ENCODE data around the gene STAP2.

Gene STAP2

DNA sequence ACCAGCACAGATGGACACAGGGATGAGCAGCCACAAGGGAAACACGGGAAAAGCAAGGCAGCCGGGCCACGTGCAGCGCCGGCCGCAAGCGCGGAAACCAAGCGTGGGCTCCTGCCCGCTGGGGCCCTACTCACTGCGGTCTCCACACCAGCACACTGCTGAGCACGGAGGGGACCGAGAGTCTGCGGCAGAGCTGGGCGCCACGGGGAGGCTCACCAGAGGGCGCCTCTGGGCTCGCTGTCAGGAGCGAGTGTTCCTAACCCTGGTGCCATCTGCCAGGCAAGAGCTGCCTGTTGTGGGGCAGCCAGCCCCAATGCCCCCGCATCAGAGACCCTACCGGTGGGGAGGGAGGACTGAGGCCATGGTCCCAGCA lies 31.2 kb upstream of the STAP2 start:
- DNase-seq, result no peak

GRCh38 chr19:4369109-4369887 lies 30.7 kb upstream of the STAP2 start:
- peak in 1 of 3 experiments; percentile 29 for DNase-seq

DNA sequence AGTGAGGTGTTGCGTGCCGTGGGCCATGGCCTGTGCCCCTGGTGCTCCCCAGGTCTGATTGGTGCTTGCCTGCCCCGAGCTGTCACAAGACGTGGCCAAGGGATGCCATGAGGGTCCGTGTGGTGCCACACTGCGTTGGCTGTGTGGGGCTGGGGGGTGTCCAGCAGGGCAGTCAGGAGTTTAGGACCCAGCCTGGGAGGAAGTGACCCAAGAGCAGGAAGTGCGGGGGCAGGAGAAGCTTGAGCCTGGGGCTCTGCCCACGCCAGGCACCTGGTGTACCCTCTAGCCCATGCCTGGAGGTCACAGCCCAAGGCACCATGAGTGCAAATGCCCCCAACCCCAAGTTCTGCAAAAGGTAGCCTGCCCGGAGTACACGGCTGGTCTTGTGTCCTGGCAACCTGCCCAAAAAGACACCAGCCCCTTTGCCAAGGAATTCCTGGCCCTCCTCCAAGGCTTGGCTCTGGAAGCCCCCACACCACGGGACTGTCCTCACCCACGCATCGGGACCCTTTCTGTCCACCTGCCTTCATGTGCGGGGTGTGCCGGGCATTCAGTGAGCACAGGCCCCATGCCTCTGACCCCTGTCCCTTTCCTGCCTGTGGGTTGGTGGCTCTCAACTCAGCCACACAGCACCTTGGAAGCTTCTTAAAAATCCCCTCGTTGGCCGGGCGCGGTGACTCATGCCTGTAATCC lies 29.6 kb upstream of the STAP2 start:
- no peak for DNase-seq

DNA sequence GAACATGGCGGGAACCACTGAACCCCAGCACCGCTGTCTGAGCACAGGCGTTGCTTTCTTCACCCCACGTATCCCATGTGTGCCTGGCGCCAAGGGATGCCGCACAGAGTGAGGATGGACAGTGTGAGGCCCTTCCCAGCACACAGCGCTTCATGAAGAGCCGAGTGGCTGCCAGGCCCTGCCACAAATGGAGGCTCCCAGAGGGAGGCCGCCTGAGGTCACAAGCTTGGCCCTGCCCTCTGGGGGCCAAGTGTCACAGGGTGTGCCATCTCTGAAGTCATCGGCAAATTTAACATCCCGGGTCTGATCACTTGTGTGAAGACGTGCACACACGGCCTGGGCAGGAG lies 29.1 kb upstream of the STAP2 start:
- DNase-seq, result no peak

DNA sequence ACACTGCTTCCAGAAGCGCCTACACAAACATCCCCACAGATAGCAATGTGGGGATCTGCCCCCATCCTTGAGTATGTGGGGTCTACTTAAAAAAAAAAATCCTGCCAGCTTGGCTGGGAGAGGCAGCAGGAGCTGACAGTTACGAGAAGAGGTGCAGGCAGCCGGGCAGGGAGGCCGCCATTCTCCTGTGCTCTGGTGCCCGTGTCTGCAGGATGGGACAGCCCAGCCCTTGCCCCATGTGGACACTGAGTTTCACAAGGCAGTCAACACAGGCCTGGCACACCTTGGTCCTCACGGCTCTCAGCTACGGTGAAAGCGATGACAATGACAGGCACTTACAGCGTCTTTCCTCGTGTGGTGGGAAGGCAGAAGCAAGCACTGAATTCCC lies 28.7 kb upstream of the STAP2 start:
- DNase-seq, result no peak

- DNase-seq, result no peak
Observed at GRCh38 chr19:4366666-4367335, 28.2 kb upstream of the STAP2 start.

DNA sequence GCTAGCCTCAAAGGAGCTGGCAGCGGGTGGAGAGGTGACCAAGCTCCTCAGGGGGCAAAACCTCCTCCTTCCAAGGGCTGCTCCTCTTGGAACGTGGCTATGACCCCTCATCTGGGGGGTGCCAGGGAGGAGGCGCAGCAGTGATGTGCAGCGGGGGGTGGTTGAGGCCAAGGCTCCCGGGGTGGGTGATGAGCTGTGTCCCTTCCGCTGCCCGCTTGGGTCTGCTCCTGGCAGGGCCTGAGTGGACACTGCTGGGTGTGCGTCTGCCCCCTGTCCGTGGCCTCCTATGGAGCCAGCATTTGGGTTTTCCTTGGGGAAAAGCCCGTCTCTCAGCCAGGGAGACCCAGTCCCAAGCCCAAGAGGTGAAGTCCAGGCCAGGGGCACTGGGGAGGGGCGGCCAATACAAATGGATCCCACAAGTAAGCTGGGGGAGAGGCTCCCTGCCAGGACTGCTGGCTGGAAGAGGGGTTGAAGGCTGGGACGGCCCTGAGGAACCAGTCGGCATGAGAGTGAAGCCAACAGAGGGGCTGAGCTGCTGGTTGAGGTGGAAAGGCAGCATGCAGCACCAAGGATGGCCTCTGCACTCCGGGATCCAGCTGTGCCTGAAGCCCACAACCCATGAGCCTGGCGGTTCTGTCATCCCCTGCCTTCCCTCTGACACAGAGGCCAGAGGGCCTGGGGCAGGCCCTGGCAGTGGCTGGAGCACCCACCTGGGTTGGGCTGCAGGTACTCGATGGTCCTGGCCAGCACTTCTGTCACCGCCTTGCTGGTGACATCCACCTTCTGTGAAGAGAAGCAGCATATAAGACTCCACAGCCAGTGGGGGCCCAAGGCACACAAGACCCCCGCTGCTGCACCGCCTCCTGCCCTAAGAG lies 27.4 kb upstream of the STAP2 start:
- DNase-seq, result no peak

DNA sequence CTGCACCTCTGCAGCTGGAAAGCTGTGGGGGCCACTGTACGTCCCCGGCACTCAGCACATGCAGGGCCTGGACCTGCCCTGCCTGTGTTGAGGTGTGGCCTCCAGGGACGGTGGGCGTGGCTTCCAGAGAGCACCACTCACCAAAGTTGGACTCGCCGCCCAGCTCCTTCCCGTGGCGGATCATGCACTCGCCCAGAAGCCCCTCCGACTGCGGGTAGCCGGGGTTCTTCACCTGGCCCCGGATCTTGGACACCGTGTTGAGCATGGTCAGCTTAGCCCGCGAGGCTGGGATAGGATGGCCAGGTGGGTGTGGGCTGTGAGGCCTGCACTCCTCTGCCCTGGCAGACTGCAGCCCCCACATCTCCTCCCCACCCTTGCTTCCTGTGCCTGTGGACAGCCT lies 26.7 kb upstream of the STAP2 start:
- DNase-seq, result peak in 1 of 3 experiments; percentile 19

GRCh38 chr19:4363571-4364304 lies 25.1 kb upstream of the STAP2 start:
- no peak for DNase-seq

- DNase-seq, result peak in 2 of 3 experiments; percentile 35 to 52
Observed at GRCh38 chr19:4362831-4363545, 24.4 kb upstream of the STAP2 start.

DNA sequence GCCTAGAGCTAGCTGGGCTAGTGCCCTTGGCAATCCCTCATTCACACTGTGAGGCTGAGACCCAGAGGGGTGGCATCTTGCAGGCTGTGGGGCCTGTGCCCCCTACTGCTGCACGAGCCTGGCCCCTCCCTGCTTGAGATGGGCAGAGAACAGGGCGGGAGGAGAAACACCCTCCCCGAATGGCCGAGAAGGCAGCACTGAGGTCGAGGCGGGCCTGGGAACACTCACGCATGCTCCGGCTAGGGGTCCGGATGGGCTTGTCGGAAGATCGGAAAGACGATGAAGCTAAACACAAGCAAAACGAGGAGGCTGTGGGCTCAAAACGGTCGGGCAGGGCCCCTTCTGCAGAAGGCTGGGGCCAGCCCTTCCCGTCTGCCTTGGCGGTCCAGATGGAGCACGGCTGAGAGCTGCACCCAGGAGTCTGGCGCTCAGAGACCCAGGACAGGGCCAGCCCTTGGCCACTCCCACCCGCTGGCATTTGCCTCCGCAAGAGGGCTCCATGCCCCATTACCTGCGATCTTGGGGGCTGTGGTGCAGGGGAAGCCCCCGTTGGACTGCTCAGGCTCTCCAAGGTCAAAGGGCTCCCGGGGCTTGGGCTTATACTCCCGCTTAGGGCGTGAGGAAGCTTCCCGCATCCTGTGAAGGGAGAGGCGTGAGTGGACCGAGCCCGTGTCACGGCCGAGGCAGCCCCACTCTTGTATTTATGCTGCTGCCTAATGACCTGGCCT lies 23.6 kb upstream of the STAP2 start:
- no peak for DNase-seq

DNA sequence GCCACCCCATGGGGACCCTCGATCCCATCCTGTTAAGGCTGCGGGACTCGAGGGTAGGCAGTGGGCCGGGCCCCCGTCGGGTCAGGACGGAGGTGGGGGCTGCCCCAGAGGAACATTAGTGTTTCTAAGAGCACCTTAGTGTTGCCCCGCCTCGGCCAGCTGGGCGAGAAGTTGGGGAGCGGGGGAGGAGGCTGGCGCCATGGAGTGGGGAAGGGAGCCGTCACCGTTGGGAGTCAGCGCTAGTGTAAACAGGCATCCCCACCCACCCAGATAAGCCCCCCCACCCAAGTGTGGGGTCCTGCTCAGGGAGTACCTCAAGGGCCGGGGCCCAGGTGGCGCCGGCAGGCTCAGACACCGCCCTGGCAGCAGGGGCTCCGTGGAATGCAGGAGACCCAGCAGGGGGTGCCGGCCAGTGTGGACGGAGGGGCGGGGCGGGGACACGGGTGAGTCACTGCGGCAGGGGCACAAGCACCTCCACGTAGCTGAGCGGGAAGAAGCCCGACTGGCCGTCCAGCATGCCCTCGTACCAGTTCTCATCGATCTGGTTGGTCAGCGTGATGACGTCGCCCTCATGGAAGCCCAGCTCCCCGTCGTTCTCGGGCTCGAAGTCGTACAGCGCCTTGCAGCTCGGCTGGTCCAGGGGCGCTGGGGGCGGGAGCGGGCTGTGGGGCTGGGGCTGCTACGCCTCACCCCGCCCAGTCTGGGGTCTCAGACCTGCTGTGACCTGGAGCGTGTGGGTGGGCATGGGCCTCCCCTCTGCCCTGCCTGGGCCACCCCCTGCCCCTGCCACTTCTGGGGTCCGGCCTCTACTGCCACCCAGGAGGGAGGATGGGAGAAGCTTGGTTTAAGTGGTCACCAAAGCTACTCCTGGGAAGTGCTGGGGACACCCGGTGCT lies 22.8 kb upstream of the STAP2 start:
- peak in 2 of 3 experiments; percentile 29 to 44 for DNase-seq

- DNase-seq, result peak in 1 of 3 experiments; percentile 53
Observed at GRCh38 chr19:4360641-4361151, 22.1 kb upstream of the STAP2 start.

GRCh38 chr19:4360081-4360569 lies 21.5 kb upstream of the STAP2 start:
- no peak for DNase-seq

DNA sequence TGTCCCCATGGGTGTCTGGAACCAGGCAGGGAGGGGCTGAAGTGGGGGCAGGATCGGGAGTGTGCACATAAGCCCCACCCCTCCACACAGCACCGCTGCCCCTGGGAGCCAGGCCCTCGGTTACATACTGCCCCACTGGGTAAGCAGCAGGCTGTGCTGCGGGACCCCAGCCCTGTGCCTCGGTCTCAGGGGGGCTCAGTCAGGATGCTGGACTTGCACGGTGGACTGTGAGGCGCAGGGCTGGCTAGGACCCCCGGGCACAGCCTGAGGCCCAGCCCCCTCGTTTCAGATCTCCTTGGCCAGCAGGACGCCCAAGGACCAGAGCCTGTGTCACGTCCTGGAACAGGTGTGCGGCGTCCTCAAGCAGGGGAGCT lies 21.0 kb upstream of the STAP2 start:
- no peak for DNase-seq

DNA sequence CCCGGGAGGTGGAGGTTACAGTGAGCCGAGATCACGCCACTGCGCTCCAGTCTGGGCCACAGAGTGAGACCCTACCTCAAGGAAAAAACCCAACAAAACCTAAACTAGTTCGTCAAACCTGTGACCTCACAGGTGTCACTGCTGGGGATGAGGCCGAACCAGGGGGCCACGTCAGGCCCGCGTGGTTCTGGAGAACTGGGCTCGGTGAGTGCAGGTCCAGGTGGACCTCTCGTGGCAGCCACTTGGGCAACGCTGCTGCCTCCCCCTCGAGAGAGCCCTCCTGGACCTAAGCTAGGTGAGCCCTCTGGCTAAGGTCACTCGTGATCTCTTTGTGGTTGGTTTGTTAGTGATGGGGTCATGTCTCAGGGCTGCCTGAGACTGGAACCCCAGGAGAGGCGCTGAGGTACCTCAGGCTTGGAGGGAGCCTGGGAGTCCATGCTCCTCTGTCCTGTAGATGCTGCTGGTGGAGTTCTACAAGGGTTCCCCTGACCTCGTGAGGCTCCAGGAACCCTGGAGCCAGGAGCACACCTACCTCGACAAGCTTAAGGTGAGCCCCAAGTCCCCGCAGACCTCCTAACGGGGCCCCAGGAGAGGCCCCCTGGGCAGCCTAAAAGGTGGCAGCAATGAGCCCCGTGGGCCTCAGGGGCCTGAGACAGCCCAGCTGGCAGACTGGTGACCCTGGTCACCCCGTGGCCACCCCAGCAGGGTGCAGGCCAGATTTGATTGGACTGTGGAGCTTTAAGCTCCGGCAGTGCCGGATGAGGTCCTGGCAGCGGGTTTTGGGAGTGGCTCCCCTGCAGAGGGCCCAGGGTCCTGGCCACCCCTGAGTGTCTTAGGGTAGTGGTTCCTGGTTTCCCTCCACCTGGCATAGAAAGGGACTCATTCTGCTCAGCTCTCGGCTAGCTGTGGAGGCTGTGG lies 20.3 kb upstream of the STAP2 start:
- no peak for DNase-seq

DNA sequence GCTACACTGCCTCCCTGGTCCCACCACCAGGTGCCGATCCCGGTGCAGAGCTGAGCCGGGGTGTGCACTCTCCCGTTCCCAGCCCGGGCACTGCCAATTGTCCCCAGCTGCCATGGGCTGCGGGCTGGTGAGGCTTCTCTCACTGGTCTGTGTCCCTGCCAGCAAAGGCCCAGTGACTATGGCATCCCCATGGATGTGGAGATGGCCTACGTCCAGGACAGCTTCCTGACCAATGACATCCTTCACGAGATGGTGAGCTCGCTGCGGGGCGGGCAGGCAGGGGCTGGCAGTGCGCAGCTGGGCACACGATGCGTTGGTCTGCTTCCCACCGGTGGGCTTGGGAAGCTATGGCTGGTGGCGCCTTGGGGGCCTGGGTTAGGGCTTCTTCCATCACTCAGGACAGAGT lies 19.3 kb upstream of the STAP2 start:
- no peak for DNase-seq

DNA sequence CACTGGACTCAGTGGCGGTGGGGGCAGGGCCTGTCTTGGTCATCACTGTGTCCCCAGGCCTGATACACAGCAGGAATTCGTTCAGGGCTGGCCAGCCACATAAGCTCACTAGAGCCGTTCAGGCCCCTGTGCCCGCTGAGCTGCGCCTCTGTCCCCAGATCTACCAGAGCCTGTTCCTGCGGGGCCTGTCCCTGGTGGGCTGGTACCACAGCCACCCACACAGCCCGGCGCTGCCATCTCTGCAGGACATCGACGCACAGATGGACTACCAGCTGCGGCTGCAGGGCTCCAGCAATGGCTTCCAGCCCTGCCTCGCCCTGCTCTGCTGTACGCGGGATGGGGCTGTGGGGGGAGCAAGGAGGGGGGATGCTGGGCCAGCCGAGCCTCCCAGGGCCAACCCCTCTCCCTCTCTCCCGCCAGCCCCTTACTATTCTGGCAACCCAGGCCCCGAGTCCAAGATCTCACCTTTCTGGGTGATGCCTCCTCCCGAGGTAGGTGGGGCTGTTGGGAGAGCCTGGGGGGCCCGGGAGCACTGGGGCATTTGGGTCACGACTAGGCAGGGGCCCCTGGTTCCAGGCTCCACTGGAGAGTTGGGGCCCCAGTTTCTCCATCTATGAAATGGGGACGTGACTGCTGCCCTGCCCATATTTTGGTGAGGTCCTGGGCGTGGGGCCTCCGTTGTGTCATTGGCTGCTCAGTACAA lies 18.6 kb upstream of the STAP2 start:
- DNase-seq, result no peak
